SK-N-MC (cell line): Measurements from ENCODE around the gene SRPRB.

ENCODE experiments used
- EZH2 ChIP-seq: fragments of 200-600 bp; sonication (generic); IDR thresholded peaks from one replicate; pipeline ENCODE4 v1.6.1; 2017; ENCODE audit warnings: antibody characterized with exemption
- POLR2AphosphoS5 ChIP-seq: IDR thresholded peaks from 2 replicates; pipeline ENCODE4 v1.6.1; 2012; ENCODE audit warnings: mild to moderate bottlenecking, low read depth, low read length, borderline replicate concordance

DNA sequence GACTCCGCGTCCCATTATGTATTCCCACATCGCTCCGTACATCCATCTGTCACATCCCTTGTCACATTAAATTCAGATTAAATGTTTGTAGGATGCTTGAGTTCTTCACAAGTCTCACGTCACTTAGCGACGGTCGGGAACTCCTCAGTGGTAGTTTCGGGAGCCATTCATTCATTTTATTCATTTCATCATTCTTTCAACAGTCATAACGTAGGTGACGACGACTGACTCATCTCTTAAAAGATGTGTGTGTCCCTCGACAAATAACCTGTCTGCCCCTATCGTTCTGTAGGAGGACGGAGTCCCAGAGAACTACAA lies 272 bp upstream of the SRPRB start:
- TF ChIP-seq POLR2AphosphoS5 (no peak), EZH2 (no peak)
